SK-N-SH (cell line): ENCODE data around the gene RHOG.

Experiments used
- CTCF ChIP-seq: fragments of 200-600 bp; sonication (generic); IDR thresholded peaks from 2 replicates; pipeline ENCODE4 v1.6.1; 2017; ENCODE audit warnings: antibody characterized with exemption, mild to moderate bottlenecking, moderate library complexity
- EZH2phosphoT487 ChIP-seq: fragments of 200-600 bp; sonication (generic); IDR thresholded peaks from 2 replicates; pipeline ENCODE4 v1.6.1; 2017; ENCODE audit warnings: low read depth, mixed run types, mild to moderate bottlenecking, antibody characterized with exemption, moderate library complexity, borderline replicate concordance
- FOXJ3 ChIP-seq: sonication (generic); formaldehyde crosslinking; IDR thresholded peaks from 2 replicates; pipeline ENCODE4 v1.5.1; 2020; ENCODE audit warnings: mild to moderate bottlenecking, missing genetic modification reagents
- GABPA ChIP-seq: IDR thresholded peaks from 2 replicates; pipeline ENCODE4 v1.4.0; 2012; ENCODE audit warnings: low read depth, mild to moderate bottlenecking
- MAX ChIP-seq: IDR thresholded peaks from 2 replicates; pipeline ENCODE4 v1.4.0; 2012; ENCODE audit warnings: low read depth
- PBX3 ChIP-seq: IDR thresholded peaks from 2 replicates; pipeline ENCODE4; 2012
- POLR2AphosphoS5 ChIP-seq: IDR thresholded peaks from 2 replicates; pipeline ENCODE4 v1.6.1; 2012; ENCODE audit warnings: low read depth, low read length
- RAD21 ChIP-seq: IDR thresholded peaks from 2 replicates; pipeline ENCODE4 v1.6.1; 2012; ENCODE audit warnings: mild to moderate bottlenecking, low read length
- REST ChIP-seq: IDR thresholded peaks from 2 replicates; pipeline ENCODE4 v1.6.1; 2012; ENCODE audit warnings: mild to moderate bottlenecking, low read depth, low read length, moderate library complexity
- TAF1 ChIP-seq: IDR thresholded peaks from 2 replicates; pipeline ENCODE4 v1.6.1; 2012; ENCODE audit warnings: low read depth, mild to moderate bottlenecking, low read length, moderate library complexity, borderline replicate concordance
- TEAD4 ChIP-seq: IDR thresholded peaks from 2 replicates; pipeline ENCODE4 v1.4.0; 2012; ENCODE audit warnings: mild to moderate bottlenecking, borderline replicate concordance; ENCODE audit not compliant: insufficient read depth
- USF1 ChIP-seq: IDR thresholded peaks from 2 replicates; pipeline ENCODE4 v1.4.0; 2012; ENCODE audit warnings: low read depth, borderline replicate concordance
- YY1 ChIP-seq: IDR thresholded peaks from 2 replicates; pipeline ENCODE4 v1.4.0; 2012; ENCODE audit warnings: low read depth, mild to moderate bottlenecking

GRCh38 chr11:3879216-3879966 is 38.6 kb upstream of the RHOG start:
- TF ChIP-seq CTCF (no peak), MAX (no peak), POLR2AphosphoS5 (no peak), FOXJ3 (CRISPR knock-in tag) (no peak), RAD21 (no peak), REST (no peak), GABPA (no peak), EZH2phosphoT487 (no peak), TEAD4 (no peak), PBX3 (no peak), YY1 (no peak), TAF1 (no peak), USF1 (no peak)
